ENCODE results near the gene HOGA1. TPM values are rescaled to one million over a fixed set of nuclear protein-coding genes. Genes with fewer than 3 reads are reported as not detected.

HOGA1 gene
- total and polyA plus RNA-seq, 2 of the 13 experiments (the other 11 are each of a cell fraction or from before 2014, with no cell fraction given) = 7.6 to 19.5 TPM

DNA sequence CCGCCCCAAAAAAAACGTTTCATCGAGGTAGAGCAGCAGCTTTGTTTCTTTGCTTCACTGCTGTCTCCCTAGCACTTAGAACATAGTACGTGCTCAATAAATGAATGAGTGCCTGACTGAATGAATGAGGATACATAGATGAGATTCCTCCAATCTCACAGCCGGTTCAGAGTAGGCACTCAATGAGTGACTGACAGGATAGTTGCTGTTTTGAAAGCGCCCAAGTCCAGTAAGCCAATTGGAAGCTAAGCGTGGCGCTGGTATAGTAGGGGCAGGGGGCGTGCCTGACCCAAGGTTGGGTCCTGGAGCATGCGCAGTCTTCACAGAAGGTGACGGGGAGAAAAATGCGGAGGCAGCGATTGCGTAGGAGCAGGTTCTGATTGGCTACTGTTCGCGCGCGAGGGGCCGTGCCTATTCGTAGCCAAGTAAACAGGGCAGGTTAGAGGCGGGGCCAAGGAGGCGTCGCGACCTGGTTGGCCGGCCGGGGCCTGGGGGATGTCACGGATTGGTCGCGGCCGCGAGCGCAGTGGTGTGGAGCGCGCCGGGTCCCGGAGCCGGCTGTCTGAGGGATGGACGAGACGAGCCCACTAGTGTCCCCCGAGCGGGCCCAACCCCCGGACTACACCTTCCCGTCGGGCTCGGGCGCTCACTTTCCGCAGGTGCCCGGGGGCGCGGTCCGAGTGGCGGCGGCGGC, 56.1 kb downstream of the HOGA1 start, which contains the start of gene PI4K2A (continued):
- TF ChIP-seq, protein P1, sequence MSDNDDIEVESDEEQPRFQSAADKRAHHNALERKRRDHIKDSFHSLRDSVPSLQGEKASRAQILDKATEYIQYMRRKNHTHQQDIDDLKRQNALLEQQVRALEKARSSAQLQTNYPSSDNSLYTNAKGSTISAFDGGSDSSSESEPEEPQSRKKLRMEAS (IDR thresholded peaks at IDR 0.05) = peak; percentile 69
- TF ChIP-seq ZNF780A (CRISPR knock-in tag; IDR thresholded peaks at IDR 0.05) (no peak), GATAD1 (CRISPR knock-in tag; IDR thresholded peaks at IDR 0.05) (peak; percentile 79), SRSF4 (IDR thresholded peaks at IDR 0.05; ENCODE audit: low read depth, low read length, poor library complexity, severe bottlenecking) (no peak), KDM5A (IDR thresholded peaks at IDR 0.05; ENCODE audit: borderline replicate concordance, low read length) (no peak), ZNF670 (CRISPR knock-in tag; IDR thresholded peaks at IDR 0.05; ENCODE audit: borderline replicate concordance) (no peak), ZBTB3 (CRISPR knock-in tag; IDR thresholded peaks at IDR 0.05; ENCODE audit: borderline replicate concordance, low read depth) (no peak; the same call in 1 of the 2 replicates), WIZ (CRISPR knock-in tag; IDR thresholded peaks at IDR 0.05) (no peak), ZBTB1 (CRISPR knock-in tag; IDR thresholded peaks at IDR 0.05; ENCODE audit: borderline replicate concordance) (no peak), MZF1 (CRISPR knock-in tag; IDR thresholded peaks at IDR 0.05; ENCODE audit: borderline replicate concordance) (no peak), ZNF546 (CRISPR knock-in tag; conservative IDR thresholded peaks at IDR 0.05) (no peak), JUNB (CRISPR knock-in tag; IDR thresholded peaks at IDR 0.05; ENCODE audit: borderline replicate concordance) (no peak), ZNF501 (CRISPR knock-in tag; IDR thresholded peaks at IDR 0.05) (no peak), ZNF615 (CRISPR knock-in tag; IDR thresholded peaks at IDR 0.05; ENCODE audit: borderline replicate concordance) (no peak), DR1 (CRISPR knock-in tag; IDR thresholded peaks at IDR 0.05) (peak; percentile 54; the same call in 1 of the 2 replicates), THAP11 (CRISPR knock-in tag; IDR thresholded peaks at IDR 0.05) (peak; percentile 72), NBN (conservative IDR thresholded peaks at IDR 0.05) (no peak), FOSL2 (CRISPR knock-in tag; IDR thresholded peaks at IDR 0.05) (peak; percentile 39), ZNF619 (CRISPR knock-in tag; IDR thresholded peaks at IDR 0.05) (no peak)
- TF ChIP-seq, protein P2, sequence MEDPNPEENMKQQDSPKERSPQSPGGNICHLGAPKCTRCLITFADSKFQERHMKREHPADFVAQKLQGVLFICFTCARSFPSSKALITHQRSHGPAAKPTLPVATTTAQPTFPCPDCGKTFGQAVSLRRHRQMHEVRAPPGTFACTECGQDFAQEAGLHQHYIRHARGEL (CRISPR knock-in tag; IDR thresholded peaks at IDR 0.05) = no peak
- TF ChIP-seq, protein P3, sequence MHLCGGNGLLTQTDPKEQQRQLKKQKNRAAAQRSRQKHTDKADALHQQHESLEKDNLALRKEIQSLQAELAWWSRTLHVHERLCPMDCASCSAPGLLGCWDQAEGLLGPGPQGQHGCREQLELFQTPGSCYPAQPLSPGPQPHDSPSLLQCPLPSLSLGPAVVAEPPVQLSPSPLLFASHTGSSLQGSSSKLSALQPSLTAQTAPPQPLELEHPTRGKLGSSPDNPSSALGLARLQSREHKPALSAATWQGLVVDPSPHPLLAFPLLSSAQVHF (CRISPR knock-in tag; IDR thresholded peaks at IDR 0.05) = no peak
- TF ChIP-seq, protein P4, sequence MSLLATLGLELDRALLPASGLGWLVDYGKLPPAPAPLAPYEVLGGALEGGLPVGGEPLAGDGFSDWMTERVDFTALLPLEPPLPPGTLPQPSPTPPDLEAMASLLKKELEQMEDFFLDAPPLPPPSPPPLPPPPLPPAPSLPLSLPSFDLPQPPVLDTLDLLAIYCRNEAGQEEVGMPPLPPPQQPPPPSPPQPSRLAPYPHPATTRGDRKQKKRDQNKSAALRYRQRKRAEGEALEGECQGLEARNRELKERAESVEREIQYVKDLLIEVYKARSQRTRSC (CRISPR knock-in tag; IDR thresholded peaks at IDR 0.05; ENCODE audit: low read depth) = no peak
- TF ChIP-seq, protein P5, sequence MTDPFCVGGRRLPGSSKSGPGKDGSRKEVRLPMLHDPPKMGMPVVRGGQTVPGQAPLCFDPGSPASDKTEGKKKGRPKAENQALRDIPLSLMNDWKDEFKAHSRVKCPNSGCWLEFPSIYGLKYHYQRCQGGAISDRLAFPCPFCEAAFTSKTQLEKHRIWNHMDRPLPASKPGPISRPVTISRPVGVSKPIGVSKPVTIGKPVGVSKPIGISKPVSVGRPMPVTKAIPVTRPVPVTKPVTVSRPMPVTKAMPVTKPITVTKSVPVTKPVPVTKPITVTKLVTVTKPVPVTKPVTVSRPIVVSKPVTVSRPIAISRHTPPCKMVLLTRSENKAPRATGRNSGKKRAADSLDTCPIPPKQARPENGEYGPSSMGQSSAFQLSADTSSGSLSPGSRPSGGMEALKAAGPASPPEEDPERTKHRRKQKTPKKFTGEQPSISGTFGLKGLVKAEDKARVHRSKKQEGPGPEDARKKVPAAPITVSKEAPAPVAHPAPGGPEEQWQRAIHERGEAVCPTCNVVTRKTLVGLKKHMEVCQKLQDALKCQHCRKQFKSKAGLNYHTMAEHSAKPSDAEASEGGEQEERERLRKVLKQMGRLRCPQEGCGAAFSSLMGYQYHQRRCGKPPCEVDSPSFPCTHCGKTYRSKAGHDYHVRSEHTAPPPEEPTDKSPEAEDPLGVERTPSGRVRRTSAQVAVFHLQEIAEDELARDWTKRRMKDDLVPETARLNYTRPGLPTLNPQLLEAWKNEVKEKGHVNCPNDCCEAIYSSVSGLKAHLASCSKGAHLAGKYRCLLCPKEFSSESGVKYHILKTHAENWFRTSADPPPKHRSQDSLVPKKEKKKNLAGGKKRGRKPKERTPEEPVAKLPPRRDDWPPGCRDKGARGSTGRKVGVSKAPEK (CRISPR knock-in tag; IDR thresholded peaks at IDR 0.05; ENCODE audit: borderline replicate concordance) = no peak
- TF ChIP-seq, protein P6, sequence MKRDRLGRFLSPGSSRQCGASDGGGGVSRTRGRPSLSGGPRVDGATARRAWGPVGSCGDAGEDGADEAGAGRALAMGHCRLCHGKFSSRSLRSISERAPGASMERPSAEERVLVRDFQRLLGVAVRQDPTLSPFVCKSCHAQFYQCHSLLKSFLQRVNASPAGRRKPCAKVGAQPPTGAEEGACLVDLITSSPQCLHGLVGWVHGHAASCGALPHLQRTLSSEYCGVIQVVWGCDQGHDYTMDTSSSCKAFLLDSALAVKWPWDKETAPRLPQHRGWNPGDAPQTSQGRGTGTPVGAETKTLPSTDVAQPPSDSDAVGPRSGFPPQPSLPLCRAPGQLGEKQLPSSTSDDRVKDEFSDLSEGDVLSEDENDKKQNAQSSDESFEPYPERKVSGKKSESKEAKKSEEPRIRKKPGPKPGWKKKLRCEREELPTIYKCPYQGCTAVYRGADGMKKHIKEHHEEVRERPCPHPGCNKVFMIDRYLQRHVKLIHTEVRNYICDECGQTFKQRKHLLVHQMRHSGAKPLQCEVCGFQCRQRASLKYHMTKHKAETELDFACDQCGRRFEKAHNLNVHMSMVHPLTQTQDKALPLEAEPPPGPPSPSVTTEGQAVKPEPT (CRISPR knock-in tag; IDR thresholded peaks at IDR 0.05; ENCODE audit: low read depth) = no peak

Data from HepG2 (cell line).